Kidney (tissue), 14 donors: ENCODE results near the gene RGS9. TPM values are rescaled to one million over a fixed set of nuclear protein-coding genes. Genes with fewer than 3 reads are reported as not detected.
A peak's percentile ranks its signal among the peaks of the same experiment; 100 is the strongest.

ENCODE experiments used
- DNase-seq, 5 donors: peaks; one replicate each; pipeline ENCODE4 v3.0.0-alpha.2; 2013 to 2020
- FAIRE-seq: peaks from 2 replicates; lab custom pipeline; 2012; peaks lifted over from hg19 to GRCh38; lab: Jason Lieb, UNC
- H3K27ac ChIP-seq, 2 donors: one replicate each; pipeline ENCODE4 v1.7.0; 2013; ENCODE audit warnings: low read depth in 2 of 2, low read length in 2 of 2, inconsistent platforms in 1 of 2
- H3K27me3 ChIP-seq: one replicate; pipeline ENCODE4 v1.7.1; 2013; ENCODE audit warnings: low read length, inconsistent platforms; ENCODE audit not compliant: control insufficient read depth, insufficient read depth
- H3K36me3 ChIP-seq, 3 donors: one replicate each; pipeline versions ENCODE4 v1.7.0 to v1.7.1; 2013; ENCODE audit warnings: low read length in 3 of 3, control low read depth in 1 of 3, inconsistent platforms in 1 of 3; ENCODE audit not compliant: insufficient read depth in 3 of 3, control insufficient read depth in 2 of 3
- H3K4me1 ChIP-seq, 3 donors: one replicate each; pipeline versions ENCODE4 v1.7.0 to v1.7.1; 2013; ENCODE audit warnings: low read length in 3 of 3, inconsistent platforms in 1 of 3, low read depth in 1 of 3; ENCODE audit not compliant: control insufficient read depth in 2 of 3, insufficient read depth in 2 of 3
- H3K4me3 ChIP-seq, 3 donors: one replicate each; pipeline versions ENCODE4 v1.7.0 to v1.8.1; 2013; ENCODE audit warnings: low read length in 3 of 3, control low read depth in 1 of 3, inconsistent platforms in 1 of 3
- H3K9ac ChIP-seq, 3 donors: one replicate each; pipeline versions ENCODE4 v1.7.0 to v1.7.1; 2013; ENCODE audit warnings: low read length in 3 of 3, control low read depth in 1 of 3, inconsistent platforms in 1 of 3
- H3K9me3 ChIP-seq, 3 donors: one replicate each; pipeline versions ENCODE4 v1.7.0 to v1.7.1; 2013; ENCODE audit warnings: low read length in 3 of 3, control low read depth in 1 of 3, inconsistent platforms in 1 of 3; ENCODE audit not compliant: control insufficient read depth in 2 of 3, insufficient read depth in 1 of 3
- CTCF ChIP-seq: IDR thresholded peaks from 3 replicates; pipeline ENCODE4 v1.5.1; 2012; ENCODE audit warnings: mild to moderate bottlenecking, moderate library complexity, borderline replicate concordance; ENCODE audit not compliant: insufficient read depth; ENCODE audit errors: extremely low read depth
- intact Hi-C: fragments of 100-400 bp; cut with DNase I; formaldehyde crosslinking; loops from one replicate; pipeline ENCODE4 v1.11.1; 2022
- polyA plus RNA-seq: library from polyadenylated mRNA; stranded (reverse); fragments of 350-450 nt; fragmentation: Illumina TruSeq; extraction: RNeasy Lipid Tissue Mini Kit (QIAGEN cat#74804); gene quantifications from one replicate; pipeline ENCODE4 v1.2.3, GENCODE V29; 2014; ENCODE audit warnings: low read depth, low replicate concordance; ENCODE audit not compliant: insufficient read depth
- total RNA-seq: library from RNA; stranded (reverse); fragmentation: NEBNext Ultra II Directional; extraction: Animal tissue kit (Norgen Biotek cat#: 25700); gene quantifications from one replicate; pipeline ENCODE4 v1.2.1, GENCODE V29; 2021
- donor health status: control.
- donor health status: control.
- donor health status: control.
- donor health status: control.
- donor health status: control.
- donor health status: DM: yes; HTN: yes; CAD: no.
- donor health status: Normal renal cell carcinoma (clear cell type).

The RGS9 gene
- total and polyA plus RNA-seq, 2 donors from 2014 or later = 4.2 to 7.2 TPM

- no peaks in the 10 kb centered on the region for H3K4me1 ChIP-seq
- intact Hi-C loops = no loop called here
- FAIRE-seq (peak; percentile 94), DNase-seq (peak in 4 of 5 donors; percentile 40 to 75 (median 65))
- no peak overlapping the region for H3K4me3 ChIP-seq
- H3K9me3 ChIP-seq = no peaks in the 10 kb centered on the region
- H3K9ac ChIP-seq = no peak overlapping the region
- no peak overlapping the region for H3K27ac ChIP-seq
- H3K27me3 ChIP-seq = no peaks in the 10 kb centered on the region
- peak; percentile 70 for TF ChIP-seq CTCF
- H3K36me3 ChIP-seq = no peaks in the 10 kb centered on the region
Measured at GRCh38 chr17:65198653-65199382, 61.6 kb downstream of the RGS9 start.

- FAIRE-seq (no peak), DNase-seq (no peak)
- Histone ChIP-seq H3K36me3 (no peaks in the 10 kb centered on the region), H3K4me1 (no peaks in the 10 kb centered on the region), H3K4me3 (no peak overlapping the region), H3K27ac (no peak overlapping the region), H3K27me3 (no peaks in the 10 kb centered on the region), H3K9me3 (no peaks in the 10 kb centered on the region), H3K9ac (no peak overlapping the region)
- intact Hi-C loops = no loop called here
- TF ChIP-seq CTCF = no peak
Measured at GRCh38 chr17:65201331-65201730, 64.2 kb downstream of the RGS9 start.

GRCh38 chr17:65202844-65203571 lies 65.8 kb downstream of the RGS9 start:
- H3K9ac ChIP-seq = no peak overlapping the region
- H3K4me1 ChIP-seq = no peaks in the 10 kb centered on the region
- no peak overlapping the region for H3K27ac ChIP-seq
- FAIRE-seq = no peak
- TF ChIP-seq CTCF = no peak
- intact Hi-C loops = no loop called here
- no peaks in the 10 kb centered on the region for H3K27me3 ChIP-seq
- DNase-seq = peak in 1 of 5 donors; percentile 17
- H3K4me3 ChIP-seq = no peak overlapping the region
- no peaks in the 10 kb centered on the region for H3K9me3 ChIP-seq
- H3K36me3 ChIP-seq = no peaks in the 10 kb centered on the region
